Right lobe of liver (tissue), 6 donors: ENCODE measurements around the gene TRABD2B. TPM values are rescaled to one million over a fixed set of nuclear protein-coding genes. Genes with fewer than 3 reads are reported as not detected.

ENCODE experiments used
- ATAC-seq, 4 donors: fragments of 200-7000 bp; cut with Tn5 transposase; one replicate each; pipeline ENCODE4 v1.9.1; 2020; ENCODE audit warnings: mild to moderate bottlenecking in 4 of 4, moderate library complexity in 4 of 4
- DNase-seq, 3 donors: peaks; one replicate each; pipeline ENCODE4 v3.0.0-alpha.2; 2020
- H3K27ac ChIP-seq, 3 donors: fragments of 200-600 bp; one replicate each; pipeline ENCODE4 v1.8.0; 2022
- H3K27me3 ChIP-seq, 2 donors: fragments of 200-600 bp; one replicate each; pipeline ENCODE4 v1.8.0; 2022
- H3K36me3 ChIP-seq, 4 donors: fragments of 200-600 bp; sonication (generic) in 1 of 4; one replicate each; pipeline versions ENCODE4 v1.5.1 to v1.8.0; 2017 to 2022; ENCODE audit warnings: control low read depth in 1 of 4
- H3K4me1 ChIP-seq, 4 donors: fragments of 200-600 bp; sonication (generic) in 1 of 4; one replicate each; pipeline versions ENCODE4 v1.5.1 to v1.8.0; 2017 to 2022; ENCODE audit warnings: control low read depth in 1 of 4
- H3K4me3 ChIP-seq, 3 donors: fragments of 200-600 bp; one replicate each; pipeline ENCODE4 v1.8.0; 2022
- H3K9me3 ChIP-seq, 4 donors: fragments of 200-600 bp; sonication (generic) in 1 of 4; one replicate each; pipeline versions ENCODE4 v1.5.1 to v1.8.0; 2017 to 2022; ENCODE audit warnings: control low read depth in 1 of 4
- POLR2A ChIP-seq: fragments of 450-650 bp; IDR thresholded peaks from one replicate; pipeline ENCODE4 v1.6.1; 2017; ENCODE audit warnings: antibody characterized with exemption, mild to moderate bottlenecking
- WGBS: methylation state at CpG from one replicate; pipeline ENCODE4 v1.1.6; 2018; ENCODE audit warnings: low coverage, low lambda C conversion rate; ENCODE audit not compliant: insufficient coverage; ENCODE audit errors: missing lambda C conversion rate; 5-methylcytosine and 5-hydroxymethylcytosine counted together
- intact Hi-C, 2 donors: fragments of 100-400 bp; cut with DNase I; formaldehyde crosslinking; loops; one replicate each; pipeline versions ENCODE4 v1.11.2 to v1.14.1; 2022
- total RNA-seq, 6 experiments: library from RNA; depleted of rRNA in 2 of 6; stranded (reverse); fragments of >200 nt in 2 of 6; fragmentation: NEBNext Ultra II Directional in 3 of 6; extraction: Animal tissue kit (Norgen Biotek cat#: 25700) in 3 of 6; gene quantifications; one replicate each; pipeline versions ENCODE4 v1.1.0 to v1.2.4, GENCODE V29; 2016 to 2023
- TF ChIP-seq, protein P1 (sequence below), 4 donors: fragments of 200-600 bp in 3 of 4; fragments of 450-650 bp in 1 of 4; IDR thresholded peaks; one replicate each; pipeline versions ENCODE4 v1.5.1 to v1.8.0; 2016 to 2022; ENCODE audit warnings: antibody characterized with exemption in 4 of 4, mild to moderate bottlenecking in 2 of 4
- donor health status: DM: no; HTN: yes; CAD: no.
- donor health status: DM: no; HTN: no; CAD: no.
- donor health status: DM: no; HTN: no; CAD: no.
- donor health status: DM: no; HTN: yes; CAD: no.
- donor health status: DM: no; HTN: yes; CAD: no.

Gene TRABD2B
- total RNA-seq, 6 experiments from 2014 or later = 0.55 to 9.5 (median 1.8) TPM

DNA sequence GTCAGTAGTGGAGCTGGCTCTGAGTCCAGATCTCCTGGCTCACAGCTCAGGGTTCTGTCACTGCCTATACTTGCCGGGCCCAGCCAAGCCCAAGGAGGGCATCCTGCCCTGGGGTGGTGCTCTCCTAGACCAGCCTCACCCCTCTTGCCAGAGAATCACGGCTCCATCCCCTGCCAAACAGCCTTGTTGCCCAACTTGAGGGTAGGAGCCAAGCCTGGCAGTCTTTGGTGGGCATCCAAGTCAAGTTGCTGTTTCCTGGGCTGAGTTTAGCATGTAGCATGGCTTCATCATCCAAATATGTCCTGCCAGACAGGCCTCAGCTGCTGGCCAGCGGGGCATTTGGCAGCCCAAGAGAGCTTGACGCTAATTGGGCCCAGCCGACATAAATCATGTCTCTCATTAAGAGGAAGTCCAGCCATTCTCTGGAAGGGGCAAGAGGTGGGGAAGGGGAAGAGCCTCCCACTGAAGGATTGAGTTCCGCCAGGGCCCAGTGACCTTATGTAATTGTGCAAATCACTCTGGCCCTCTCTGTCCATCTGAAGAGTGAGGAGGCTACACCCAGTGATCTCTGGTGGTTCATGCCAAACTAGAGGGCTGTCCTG lies 22.6 kb upstream of the TRABD2B start:
- Histone ChIP-seq H3K4me3 (no peak overlapping the region), H3K9me3 (no peaks in the 10 kb centered on the region), H3K27ac (no peak overlapping the region), H3K4me1 (peaks cover 0 to 8% (median 0%) of the 10 kb centered on the region in 4 donors), H3K27me3 (no peaks in the 10 kb centered on the region), H3K36me3 (no peaks in the 10 kb centered on the region)
- WGBS = 60% methylated on average over 1 of the region's 6 CpGs
- peak; percentile 24 to 91 (median 64) for ATAC-seq
- peak; percentile 40 to 78 (median 67) for DNase-seq
- TF ChIP-seq, protein P1, sequence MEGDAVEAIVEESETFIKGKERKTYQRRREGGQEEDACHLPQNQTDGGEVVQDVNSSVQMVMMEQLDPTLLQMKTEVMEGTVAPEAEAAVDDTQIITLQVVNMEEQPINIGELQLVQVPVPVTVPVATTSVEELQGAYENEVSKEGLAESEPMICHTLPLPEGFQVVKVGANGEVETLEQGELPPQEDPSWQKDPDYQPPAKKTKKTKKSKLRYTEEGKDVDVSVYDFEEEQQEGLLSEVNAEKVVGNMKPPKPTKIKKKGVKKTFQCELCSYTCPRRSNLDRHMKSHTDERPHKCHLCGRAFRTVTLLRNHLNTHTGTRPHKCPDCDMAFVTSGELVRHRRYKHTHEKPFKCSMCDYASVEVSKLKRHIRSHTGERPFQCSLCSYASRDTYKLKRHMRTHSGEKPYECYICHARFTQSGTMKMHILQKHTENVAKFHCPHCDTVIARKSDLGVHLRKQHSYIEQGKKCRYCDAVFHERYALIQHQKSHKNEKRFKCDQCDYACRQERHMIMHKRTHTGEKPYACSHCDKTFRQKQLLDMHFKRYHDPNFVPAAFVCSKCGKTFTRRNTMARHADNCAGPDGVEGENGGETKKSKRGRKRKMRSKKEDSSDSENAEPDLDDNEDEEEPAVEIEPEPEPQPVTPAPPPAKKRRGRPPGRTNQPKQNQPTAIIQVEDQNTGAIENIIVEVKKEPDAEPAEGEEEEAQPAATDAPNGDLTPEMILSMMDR (IDR thresholded peaks at IDR 0.05) = no peak
- TF ChIP-seq POLR2A = no peak
- intact Hi-C loops = no loop called here

DNA sequence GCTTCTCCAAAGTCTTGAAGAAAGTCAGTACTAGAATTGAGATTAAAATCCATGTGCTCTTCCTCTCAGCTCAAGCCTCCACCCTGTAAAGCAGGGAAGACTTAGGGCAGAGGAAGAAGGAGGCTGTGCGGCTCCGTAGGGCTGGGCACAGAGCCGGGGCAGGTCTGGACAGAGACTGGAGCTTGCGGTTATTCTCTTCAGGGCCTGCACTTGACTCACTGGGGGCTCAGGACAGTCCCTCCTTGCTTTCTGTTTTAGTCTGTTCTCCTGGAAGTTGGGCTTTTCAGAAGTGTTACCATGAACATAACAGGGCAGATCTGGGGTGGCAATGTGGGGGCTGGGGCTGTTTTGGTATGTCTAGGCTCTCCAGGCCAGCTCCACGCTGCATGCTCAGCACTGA lies 21.6 kb upstream of the TRABD2B start:
- peak in 1 of 3 donors; percentile 21 for DNase-seq
- Histone ChIP-seq H3K9me3 (no peaks in the 10 kb centered on the region), H3K4me3 (no peak overlapping the region), H3K27ac (no peak overlapping the region), H3K27me3 (no peaks in the 10 kb centered on the region), H3K36me3 (no peaks in the 10 kb centered on the region), H3K4me1 (peaks cover 0 to 8% (median 0%) of the 10 kb centered on the region in 4 donors)
- TF ChIP-seq, protein P1 (IDR thresholded peaks at IDR 0.05) = no peak
- no peak for TF ChIP-seq POLR2A
- 83% methylated on average over 5 of the region's 5 CpGs for WGBS
- ATAC-seq = no peak
- intact Hi-C loops = no loop called here

DNA sequence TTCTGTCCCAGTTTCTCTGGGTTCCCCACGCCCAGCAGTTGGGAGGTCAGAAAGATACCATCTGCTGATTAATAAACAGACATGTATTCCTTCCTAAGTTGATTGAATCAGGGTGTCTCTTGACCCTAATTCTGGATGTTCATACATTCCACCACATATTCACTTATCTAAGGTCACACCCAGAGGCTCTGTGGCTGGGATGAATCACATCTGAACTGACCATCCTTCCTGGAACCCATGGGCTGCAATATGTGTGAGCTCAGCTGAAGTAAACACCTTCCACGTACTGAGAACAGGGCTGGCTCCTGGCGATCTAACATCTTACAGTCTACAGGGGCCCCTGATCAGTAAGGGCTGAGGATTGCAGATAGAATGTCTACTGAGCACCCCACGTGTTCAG lies 20.5 kb upstream of the TRABD2B start:
- TF ChIP-seq, protein P1 (IDR thresholded peaks at IDR 0.05) = no peak
- TF ChIP-seq POLR2A = no peak
- intact Hi-C loops = no loop called here
- no peak overlapping the region for H3K27ac ChIP-seq
- no peaks in the 10 kb centered on the region for H3K36me3 ChIP-seq
- ATAC-seq = peak in 1 of 4 donors; percentile 60
- no peaks in the 10 kb centered on the region for H3K9me3 ChIP-seq
- DNase-seq = peak in 1 of 3 donors; percentile 5
- peaks cover 0 to 8% (median 0%) of the 10 kb centered on the region in 4 donors for H3K4me1 ChIP-seq
- H3K4me3 ChIP-seq = no peak overlapping the region
- no peaks in the 10 kb centered on the region for H3K27me3 ChIP-seq
- WGBS = 63% methylated on average over 4 of the region's 4 CpGs

DNA sequence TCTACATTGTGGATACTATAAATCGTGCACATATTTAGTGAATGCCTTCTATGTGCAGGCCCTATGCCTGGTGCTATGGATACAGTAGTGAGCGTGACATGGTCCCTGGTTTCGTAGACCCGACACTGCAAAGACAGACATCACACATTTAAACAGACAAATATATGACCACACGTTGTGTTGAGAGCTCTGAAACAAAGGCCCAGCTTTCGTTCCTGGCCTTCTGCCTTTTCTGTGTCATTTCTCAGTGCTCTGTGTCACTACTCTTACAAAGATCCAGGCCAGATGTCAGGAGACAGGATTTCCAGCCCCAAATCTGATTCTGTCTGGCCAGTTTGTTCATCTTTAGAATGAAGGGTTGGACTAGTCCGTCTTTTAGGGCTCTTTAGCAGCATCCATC lies 19.3 kb upstream of the TRABD2B start:
- Histone ChIP-seq H3K4me3 (no peak overlapping the region), H3K36me3 (no peaks in the 10 kb centered on the region), H3K9me3 (no peaks in the 10 kb centered on the region), H3K4me1 (peaks cover 0 to 8% (median 0%) of the 10 kb centered on the region in 4 donors), H3K27ac (no peak overlapping the region), H3K27me3 (no peaks in the 10 kb centered on the region)
- peak in 1 of 3 donors; percentile 18 for DNase-seq
- TF ChIP-seq, protein P1 (IDR thresholded peaks at IDR 0.05) = no peak
- no peak for TF ChIP-seq POLR2A
- ATAC-seq = no peak
- WGBS = 83% methylated on average over 7 of the region's 7 CpGs
- intact Hi-C loops = no loop called here
